Right lobe of liver (tissue), 4 donors: ENCODE data around the gene EPHB6.

Experiments used
- POLR2A ChIP-seq: fragments of 450-650 bp; IDR thresholded peaks from one replicate; pipeline ENCODE4 v1.6.1; 2017; ENCODE audit warnings: antibody characterized with exemption, mild to moderate bottlenecking
- TF ChIP-seq, protein P1 (sequence below), 4 donors: fragments of 200-600 bp in 3 of 4; fragments of 450-650 bp in 1 of 4; IDR thresholded peaks; one replicate each; pipeline versions ENCODE4 v1.5.1 to v1.8.0; 2016 to 2022; ENCODE audit warnings: antibody characterized with exemption in 4 of 4, mild to moderate bottlenecking in 2 of 4
- donor health status: DM: no; HTN: no; CAD: no.
- donor health status: DM: no; HTN: no; CAD: no.
- donor health status: DM: no; HTN: yes; CAD: no.

GRCh38 chr7:142914121-142914520 lies 59.2 kb downstream of the EPHB6 start:
- TF ChIP-seq, protein P1, sequence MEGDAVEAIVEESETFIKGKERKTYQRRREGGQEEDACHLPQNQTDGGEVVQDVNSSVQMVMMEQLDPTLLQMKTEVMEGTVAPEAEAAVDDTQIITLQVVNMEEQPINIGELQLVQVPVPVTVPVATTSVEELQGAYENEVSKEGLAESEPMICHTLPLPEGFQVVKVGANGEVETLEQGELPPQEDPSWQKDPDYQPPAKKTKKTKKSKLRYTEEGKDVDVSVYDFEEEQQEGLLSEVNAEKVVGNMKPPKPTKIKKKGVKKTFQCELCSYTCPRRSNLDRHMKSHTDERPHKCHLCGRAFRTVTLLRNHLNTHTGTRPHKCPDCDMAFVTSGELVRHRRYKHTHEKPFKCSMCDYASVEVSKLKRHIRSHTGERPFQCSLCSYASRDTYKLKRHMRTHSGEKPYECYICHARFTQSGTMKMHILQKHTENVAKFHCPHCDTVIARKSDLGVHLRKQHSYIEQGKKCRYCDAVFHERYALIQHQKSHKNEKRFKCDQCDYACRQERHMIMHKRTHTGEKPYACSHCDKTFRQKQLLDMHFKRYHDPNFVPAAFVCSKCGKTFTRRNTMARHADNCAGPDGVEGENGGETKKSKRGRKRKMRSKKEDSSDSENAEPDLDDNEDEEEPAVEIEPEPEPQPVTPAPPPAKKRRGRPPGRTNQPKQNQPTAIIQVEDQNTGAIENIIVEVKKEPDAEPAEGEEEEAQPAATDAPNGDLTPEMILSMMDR (IDR thresholded peaks at IDR 0.05) = no peak
- TF ChIP-seq POLR2A = no peak
